T-helper 1 cell treated with Interleukin-12 subunit alpha and Interleukin-12 subunit beta and Interleukin-4 antibody, amounts not matched to agents 30 ng/mL and 1 ng/mL, for 36 hours (primary cell): ENCODE data around the gene UBE2L6. TPM values are rescaled to one million over a fixed set of nuclear protein-coding genes. Genes with fewer than 3 reads are reported as not detected.

ENCODE experiments used
- intact Hi-C: fragments of 100-400 bp; cut with micrococcal nuclease; formaldehyde crosslinking; loops from one replicate; pipeline ENCODE4 v1.15.1; 2024
- total RNA-seq: library from RNA; stranded (reverse); gene quantifications from 2 replicates; pipeline ENCODE4 v1.2.3, GENCODE V29; 2022

Gene UBE2L6
- total RNA-seq, 1 donor from 2014 or later, result 270 TPM

- intact Hi-C loops, result loop anchor here (1.0 to 2.0 kb wide), 15 partner anchors 16 to 1614 kb away; partner anchors contain the start of genes CLP1, MED19, SELENOH and SLC43A1
These were observed 36.6 kb downstream of the UBE2L6 start, which contains the start of gene TIMM10 for GRCh38 chr11:57530596-57531507. Gene TIMM10 (minus strand): TSS chr11:57530754. CDS start chr11:57530189, 565 bp downstream.

DNA sequence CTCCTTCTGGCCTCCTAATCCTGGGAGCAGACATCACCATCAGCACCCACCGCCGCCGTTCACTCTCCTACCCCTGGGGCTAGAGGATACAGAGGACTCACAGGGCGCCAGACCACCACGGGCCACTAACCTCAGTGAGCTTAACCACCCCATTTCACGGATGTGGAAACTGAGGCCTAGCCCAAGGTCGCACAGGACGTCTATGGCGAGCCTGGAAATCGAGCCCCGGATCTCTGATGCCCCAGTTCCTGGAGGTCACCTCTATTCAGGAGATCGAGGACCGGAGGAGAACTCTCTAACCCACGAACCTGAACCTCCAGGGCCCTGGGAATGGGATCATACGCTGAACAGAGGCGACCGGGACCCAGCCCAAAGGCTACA is 37.3 kb downstream of the UBE2L6 start:
- intact Hi-C loops, result loop anchor here (1.0 to 2.0 kb wide), 13 partner anchors 15 to 1615 kb away; partner anchors contain the start of genes CLP1, MED19, SELENOH and SLC43A1

- intact Hi-C loops, result no loop called here
These were observed 38.5 kb downstream of the UBE2L6 start for GRCh38 chr11:57529012-57529411.

DNA sequence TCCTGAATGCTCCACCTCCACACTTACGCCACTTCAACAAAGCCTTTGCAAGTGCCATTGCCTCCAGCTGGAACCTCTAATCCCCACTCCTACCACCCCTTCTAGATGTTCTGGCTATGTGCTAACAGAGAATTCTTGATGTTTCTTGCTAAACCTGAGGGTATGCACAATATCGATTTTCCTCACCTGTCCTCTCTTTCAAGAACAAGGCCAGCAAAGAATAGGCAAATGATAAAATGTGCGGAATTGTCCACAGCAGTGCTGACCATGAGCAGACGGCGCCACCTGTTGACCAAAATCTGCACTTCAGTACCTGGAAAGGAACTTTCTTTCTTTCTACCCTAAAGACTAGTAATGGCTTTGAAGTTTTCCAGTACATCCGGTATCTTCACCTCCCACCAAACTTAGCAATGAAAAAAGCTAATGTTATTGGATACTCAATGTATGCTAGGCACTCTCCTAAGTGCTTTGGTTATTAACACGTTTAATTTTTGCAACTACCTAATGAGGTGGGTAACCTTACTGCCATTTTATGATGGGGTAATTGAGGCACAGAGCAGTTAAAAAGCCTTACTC is 40.3 kb downstream of the UBE2L6 start:
- intact Hi-C loops, result loop anchor here (1.0 to 2.0 kb wide), 4 partner anchors 34 to 182 kb away; no protein-coding TSS in a partner anchor

DNA sequence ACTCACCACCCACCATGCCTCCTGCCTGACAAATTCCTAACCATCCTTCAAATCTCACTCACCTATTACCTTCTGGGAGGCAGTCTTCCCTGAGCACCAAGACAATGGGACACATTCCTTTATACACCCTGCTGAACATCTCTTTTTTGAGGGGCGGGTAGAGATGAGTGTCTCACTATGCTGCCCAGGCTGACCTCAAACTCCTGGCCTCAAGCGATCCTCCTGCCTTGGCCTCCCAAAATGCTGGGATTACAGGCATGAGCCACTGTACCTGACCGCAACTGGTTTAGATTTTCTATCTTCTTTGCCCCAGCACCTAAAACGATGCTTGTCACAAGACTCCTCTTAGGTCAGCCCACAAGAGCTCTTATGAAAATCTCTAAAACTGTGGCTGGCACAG is 44.1 kb downstream of the UBE2L6 start:
- intact Hi-C loops, result no loop called here

DNA sequence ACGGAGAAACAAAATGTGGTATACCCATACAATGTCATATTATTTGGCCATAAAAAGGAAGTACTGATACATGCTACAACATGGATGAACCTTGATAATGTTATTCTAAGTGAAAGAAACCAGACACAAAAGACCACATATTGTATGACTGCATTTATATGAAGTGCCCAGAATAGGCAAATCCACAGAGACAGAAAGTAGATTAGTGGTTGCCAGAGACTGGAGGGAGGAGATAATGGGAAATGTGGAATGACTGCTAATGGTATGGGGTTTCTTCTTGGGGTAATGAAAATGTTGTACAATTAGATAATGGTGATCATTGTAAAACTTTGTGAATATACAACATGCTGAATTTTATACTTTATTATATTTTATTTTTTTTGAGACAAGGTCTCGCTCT is 46.4 kb downstream of the UBE2L6 start:
- intact Hi-C loops, result no loop called here

DNA sequence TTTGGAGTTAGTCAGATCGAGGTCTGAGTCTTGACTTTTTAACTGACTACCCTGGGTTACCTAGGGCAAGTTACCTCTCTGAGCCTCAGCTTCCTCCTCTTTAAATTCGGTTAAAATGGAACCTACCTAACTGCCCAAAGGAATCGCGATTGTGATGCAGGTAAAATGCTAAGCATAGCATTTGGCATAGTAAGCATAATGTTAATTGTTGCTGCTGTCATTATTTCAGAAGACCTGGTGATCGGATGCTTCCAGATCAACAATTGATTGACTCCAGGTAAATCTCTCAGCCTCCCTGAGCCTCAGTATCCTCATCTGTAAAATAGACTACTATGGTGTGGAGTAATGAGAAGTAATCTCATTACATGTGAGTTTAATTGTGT is 51.4 kb downstream of the UBE2L6 start:
- intact Hi-C loops, result no loop called here

DNA sequence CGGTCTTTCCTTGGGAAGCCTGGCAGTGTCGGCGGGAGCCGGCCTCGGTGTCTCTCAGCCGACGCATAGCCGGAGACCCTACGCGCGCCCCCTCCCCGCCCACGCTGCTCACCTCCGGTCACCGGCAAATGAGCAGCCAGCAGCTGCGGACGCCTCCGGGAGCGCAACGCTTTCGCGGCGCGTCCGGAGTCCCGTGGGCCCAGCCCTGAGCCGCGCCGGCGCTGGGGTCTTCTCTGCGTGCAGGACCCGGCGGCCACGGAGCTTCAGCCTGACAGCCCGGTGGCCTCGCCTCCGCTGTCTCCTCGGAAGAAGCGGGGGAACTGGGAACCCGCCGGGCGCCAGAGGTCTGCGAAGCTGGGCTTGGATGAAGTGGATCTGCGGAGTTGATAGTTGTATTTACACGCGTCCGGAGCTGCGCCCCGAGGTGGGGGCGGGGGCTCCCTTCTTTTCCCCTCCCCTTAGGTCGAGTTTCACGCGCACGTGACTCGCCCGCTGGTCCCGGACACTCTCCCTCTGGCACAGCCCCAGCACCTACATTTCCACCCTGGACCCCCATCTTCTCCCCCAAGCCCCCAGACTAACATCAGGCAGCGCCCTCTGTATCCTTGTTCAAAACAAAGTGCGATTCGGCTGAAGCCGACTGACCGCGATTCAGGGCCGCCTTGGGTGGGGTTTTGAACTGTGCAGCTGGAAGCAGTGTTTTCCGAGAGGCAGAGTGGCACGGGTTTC is 52.0 kb downstream of the UBE2L6 start, which contains the start of gene SLC43A1:
Gene SLC43A1 (minus strand): TSS at position 371 of the 729 bp plus-strand sequence. CDS start 1,591 bp downstream, outside the sequence.
- intact Hi-C loops, result loop anchor here (1.0 to 2.0 kb wide), 3 partner anchors 15 to 33 kb away; partner anchors contain the start of gene TIMM10

GRCh38 chr11:57514538-57515331 is 52.7 kb downstream of the UBE2L6 start:
- intact Hi-C loops, result loop anchor here (1.0 to 2.0 kb wide), 3 partner anchors 16 to 32 kb away; partner anchors contain the start of gene TIMM10

GRCh38 chr11:57513911-57514537 is 53.4 kb downstream of the UBE2L6 start:
- intact Hi-C loops, result loop anchor here (2.0 kb wide), 1 partner anchor 31 kb away; no protein-coding TSS in a partner anchor

GRCh38 chr11:57513452-57513795 is 54.0 kb downstream of the UBE2L6 start:
- intact Hi-C loops, result no loop called here

DNA sequence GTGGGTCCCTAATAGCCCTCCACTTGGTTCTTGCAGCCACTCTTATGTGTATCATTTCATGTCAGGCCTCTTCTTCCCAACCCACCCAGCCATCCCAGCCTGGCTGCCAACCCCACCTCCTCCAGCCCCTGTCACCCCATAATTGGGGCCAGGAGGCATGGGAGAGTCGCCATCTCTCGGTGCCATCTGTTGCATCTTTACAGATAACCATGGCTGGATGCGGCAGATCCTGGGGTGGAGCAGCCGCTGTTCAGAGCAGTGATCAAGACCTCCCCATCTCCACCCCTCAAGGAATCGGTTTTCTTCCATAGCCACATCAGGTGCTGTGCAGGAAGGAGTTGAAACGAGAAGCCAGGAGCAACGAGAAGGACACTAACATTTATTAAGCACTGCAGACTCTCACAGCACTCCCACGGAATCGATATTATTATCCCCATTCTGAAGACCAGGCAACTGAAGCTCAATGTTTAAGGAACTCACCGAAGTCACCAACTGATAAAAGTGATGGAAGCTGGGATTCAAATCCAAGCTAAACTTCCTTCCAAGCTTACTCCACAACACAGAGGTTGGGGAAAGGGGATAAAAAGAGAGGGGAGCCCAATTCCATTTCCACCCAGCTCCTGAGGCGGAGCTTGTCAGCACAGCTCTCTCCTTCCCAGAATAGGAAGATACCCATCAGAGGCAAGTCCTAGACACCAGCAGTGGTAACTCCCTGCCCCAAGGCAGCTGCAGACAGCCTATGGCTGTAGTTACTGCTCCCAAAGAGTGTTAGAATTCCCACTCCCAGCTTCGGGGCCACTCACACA is 54.6 kb downstream of the UBE2L6 start:
- intact Hi-C loops, result no loop called here

GRCh38 chr11:57511741-57512430 is 55.6 kb downstream of the UBE2L6 start:
- intact Hi-C loops, result no loop called here

DNA sequence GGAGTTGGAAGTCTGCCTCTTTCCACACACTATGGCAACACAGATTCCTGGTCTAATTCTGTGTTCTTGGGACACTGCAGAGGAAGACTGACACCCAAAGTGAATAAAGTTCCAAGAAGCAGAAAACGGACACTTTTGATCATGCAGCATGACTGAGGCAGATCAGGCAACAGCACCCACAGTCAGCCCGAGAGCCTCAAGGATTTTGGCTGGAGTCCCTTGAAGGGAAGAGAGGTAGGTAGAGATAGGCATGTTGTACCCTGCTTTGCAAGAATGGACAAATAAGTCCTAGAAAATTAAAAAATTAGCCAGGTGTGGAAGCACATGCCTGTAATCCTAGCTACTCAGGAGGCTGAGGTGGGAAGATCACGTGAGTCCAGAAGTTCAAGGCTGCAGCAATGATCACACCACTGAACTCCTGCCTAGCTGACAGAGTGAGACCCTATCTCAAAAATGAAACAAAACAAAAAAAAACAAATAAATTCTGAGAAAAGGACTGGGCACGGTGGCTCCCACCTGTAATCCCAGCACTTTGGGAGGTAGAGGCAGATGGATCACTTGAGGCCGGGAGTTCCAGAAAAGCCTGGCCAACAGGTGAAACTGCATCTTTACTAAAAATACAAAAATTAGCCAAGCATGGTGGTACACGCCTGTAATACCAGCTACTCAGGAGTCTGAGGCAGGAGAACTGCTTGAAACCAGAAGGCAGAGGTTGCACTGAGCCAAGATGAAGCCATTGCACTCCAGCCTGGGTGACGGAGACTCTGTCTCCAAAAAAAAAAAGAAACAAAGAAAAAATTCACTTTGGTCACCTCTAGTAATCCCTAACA is 58.9 kb downstream of the UBE2L6 start:
- intact Hi-C loops, result no loop called here

GRCh38 chr11:57506522-57506921 is 61.0 kb downstream of the UBE2L6 start:
- intact Hi-C loops, result no loop called here

DNA sequence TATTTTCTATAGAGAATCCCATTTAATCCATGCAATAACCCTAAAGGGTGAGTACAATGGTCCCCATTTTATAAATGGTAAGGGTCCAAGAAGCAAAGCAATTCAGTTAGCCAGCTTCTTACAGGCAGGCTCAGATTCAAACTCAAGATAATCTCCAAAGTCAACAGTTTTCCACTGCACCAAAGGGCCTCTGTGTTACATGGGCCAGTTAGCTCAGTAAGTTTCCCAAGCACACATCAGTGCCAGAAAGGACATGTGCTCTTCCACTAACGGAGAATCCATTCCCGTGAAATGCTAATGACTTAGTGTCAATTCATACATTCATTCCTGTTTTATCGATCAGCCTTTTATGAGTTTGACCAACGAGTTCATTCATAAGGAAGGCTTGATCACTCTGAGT is 63.0 kb downstream of the UBE2L6 start:
- intact Hi-C loops, result no loop called here

- intact Hi-C loops, result no loop called here
These were observed 64.6 kb downstream of the UBE2L6 start for GRCh38 chr11:57502870-57503269.

DNA sequence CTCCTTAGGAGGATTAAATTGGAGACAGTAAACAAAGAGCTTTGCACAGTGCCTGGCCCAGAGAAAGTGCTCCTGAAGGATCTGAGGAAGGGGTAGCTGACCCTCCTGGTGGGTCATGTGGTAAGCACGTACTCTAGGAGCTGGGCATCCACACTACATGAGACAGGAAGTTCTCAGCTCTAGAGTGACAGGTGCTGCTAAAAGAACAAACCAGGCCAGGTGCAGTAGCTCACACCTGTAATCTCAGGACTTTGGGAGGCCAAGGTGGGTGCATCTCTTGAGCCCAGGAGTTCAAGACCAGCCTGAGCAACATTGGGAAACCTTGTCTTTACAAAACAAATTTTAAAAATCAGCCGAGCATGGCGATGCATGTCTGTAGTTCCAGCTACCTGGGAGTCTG is 65.1 kb downstream of the UBE2L6 start:
- intact Hi-C loops, result no loop called here
